KOPT-K1 (cell line): Measurements from ENCODE around the gene NEK8.

Experiments used
- H3K27ac ChIP-seq: fragments of 200-600 bp; sonication (generic); 2 replicates; pipeline ENCODE4 v1.5.1; 2016; ENCODE audit warnings: antibody characterized with exemption, mild to moderate bottlenecking, low read depth, low read length; ENCODE audit not compliant: poor library complexity, severe bottlenecking
- H3K36me3 ChIP-seq: fragments of 200-600 bp; sonication (generic); 2 replicates; pipeline ENCODE4 v1.5.1; 2017; ENCODE audit warnings: antibody characterized with exemption, mild to moderate bottlenecking, low read length, moderate library complexity; ENCODE audit not compliant: insufficient read depth
- H3K9me3 ChIP-seq: fragments of 200-600 bp; sonication (generic); 2 replicates; pipeline ENCODE4 v1.5.1; 2017; ENCODE audit warnings: antibody characterized with exemption, low read length, mild to moderate bottlenecking; ENCODE audit not compliant: insufficient read depth, poor library complexity, severe bottlenecking

Gene NEK8

GRCh38 chr17:28743243-28744103, 14.9 kb downstream of the NEK8 start, which contains the start of gene TRAF4:
TRAF4 (plus strand) TSS chr17:28744011; CDS start chr17:28744113, 102 bp downstream.
- Histone ChIP-seq H3K36me3 (peaks cover 21% of the 10 kb centered on the region), H3K27ac (peak within 1 kb of the TSS; percentile 72), H3K9me3 (no peaks in the 10 kb centered on the region)

DNA sequence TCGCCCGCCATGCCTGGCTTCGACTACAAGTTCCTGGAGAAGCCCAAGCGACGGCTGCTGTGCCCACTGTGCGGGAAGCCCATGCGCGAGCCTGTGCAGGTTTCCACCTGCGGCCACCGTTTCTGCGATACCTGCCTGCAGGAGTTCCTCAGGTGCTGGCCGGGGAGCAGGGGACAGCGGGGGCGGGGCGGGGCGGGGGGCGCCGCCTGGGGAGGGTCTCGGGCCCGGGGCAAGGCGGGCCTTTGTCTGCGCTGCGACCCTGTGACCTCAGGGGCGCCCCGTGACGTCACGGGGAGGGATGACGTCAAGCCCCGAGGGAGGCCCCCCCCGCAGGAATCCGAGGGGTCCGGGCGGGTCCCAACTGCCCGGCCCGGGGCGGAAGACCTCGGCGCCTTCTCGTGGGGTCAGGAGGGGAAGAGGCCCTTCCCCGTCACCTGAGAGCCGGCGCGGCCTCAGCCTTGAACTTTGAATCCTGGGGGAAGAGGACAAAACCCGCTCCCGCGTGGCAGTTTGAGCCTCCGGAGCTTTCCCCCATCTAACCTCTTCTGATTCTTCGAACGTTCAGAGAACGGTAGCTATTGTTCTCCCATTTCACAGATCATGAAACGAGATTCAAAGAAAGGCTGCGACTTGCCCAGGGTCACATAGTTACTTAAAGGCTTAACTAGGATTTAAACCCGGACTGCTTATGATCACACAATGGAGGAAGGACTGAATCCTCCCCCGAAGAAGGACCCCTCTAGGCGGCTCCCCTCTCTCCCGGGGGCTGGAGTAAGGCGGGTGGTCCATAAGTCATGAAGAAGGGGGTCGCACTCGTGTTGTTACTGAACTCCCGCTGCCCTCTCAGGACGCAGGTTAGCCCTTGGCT, 15.8 kb downstream of the NEK8 start:
- Histone ChIP-seq H3K36me3 (peaks cover 30% of the 10 kb centered on the region), H3K27ac (peak overlapping the region; percentile 72)

DNA sequence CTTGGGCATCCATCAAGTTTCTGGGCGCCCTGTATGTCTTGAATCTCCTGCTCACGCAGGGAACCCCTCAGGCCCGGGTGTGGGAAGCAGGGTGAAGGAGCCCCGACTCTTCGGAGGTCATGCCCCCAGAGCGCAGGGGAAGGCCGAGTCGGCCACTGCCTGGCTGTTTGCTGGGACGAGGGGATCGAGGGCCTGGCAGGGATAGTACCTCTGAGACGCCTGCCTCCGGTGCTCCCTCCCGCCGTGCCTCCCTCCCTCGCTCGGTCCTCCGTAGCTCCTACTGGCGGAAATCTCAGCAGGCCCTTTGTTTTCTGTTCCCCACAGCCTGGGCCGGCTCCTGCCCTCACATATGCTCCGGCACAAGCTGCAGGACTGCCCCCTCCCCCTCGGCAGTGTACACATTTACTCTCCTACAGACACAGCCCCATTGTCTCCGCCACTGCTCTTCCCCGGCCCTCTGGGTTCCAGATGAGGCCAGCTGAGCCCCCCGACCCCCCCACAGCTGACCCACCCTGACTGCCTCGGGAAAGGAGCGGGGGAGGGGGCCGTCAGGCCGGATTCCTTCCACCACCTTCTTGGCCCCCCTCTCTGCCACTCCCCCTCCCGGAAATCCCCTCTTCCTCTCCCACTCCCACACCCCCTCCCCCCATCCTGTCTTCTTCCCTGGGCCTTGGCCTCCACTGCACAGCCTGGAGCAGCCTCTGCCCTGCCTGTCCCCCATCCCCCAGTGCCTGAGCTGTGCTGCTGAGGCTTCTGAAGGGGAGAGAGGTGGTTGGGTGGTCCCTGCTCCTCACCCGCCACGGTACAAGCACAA, 16.6 kb downstream of the NEK8 start:
- Histone ChIP-seq H3K27ac (peak overlapping the region; percentile 72), H3K9me3 (no peaks in the 10 kb centered on the region), H3K36me3 (peaks cover 38% of the 10 kb centered on the region)

More for the DNA sequence above, 15.8 kb downstream of the NEK8 start:
- no peaks in the 10 kb centered on the region for H3K9me3 ChIP-seq

GRCh38 chr17:28745786-28746411, 17.3 kb downstream of the NEK8 start:
- Histone ChIP-seq H3K27ac (peak overlapping the region; percentile 72), H3K9me3 (no peaks in the 10 kb centered on the region), H3K36me3 (peaks cover 45% of the 10 kb centered on the region)

- Histone ChIP-seq H3K36me3 (peaks cover 48% of the 10 kb centered on the region), H3K27ac (no peak overlapping the region), H3K9me3 (no peaks in the 10 kb centered on the region)
Measured at GRCh38 chr17:28746611-28747050, 18.0 kb downstream of the NEK8 start.

- no peak overlapping the region for H3K27ac ChIP-seq
- no peaks in the 10 kb centered on the region for H3K9me3 ChIP-seq
- peaks cover 53% of the 10 kb centered on the region for H3K36me3 ChIP-seq
Measured at GRCh38 chr17:28747051-28747691, 18.6 kb downstream of the NEK8 start.

GRCh38 chr17:28747801-28748750, 19.5 kb downstream of the NEK8 start:
- Histone ChIP-seq H3K27ac (no peak overlapping the region), H3K9me3 (no peaks in the 10 kb centered on the region), H3K36me3 (peaks cover 58% of the 10 kb centered on the region)

DNA sequence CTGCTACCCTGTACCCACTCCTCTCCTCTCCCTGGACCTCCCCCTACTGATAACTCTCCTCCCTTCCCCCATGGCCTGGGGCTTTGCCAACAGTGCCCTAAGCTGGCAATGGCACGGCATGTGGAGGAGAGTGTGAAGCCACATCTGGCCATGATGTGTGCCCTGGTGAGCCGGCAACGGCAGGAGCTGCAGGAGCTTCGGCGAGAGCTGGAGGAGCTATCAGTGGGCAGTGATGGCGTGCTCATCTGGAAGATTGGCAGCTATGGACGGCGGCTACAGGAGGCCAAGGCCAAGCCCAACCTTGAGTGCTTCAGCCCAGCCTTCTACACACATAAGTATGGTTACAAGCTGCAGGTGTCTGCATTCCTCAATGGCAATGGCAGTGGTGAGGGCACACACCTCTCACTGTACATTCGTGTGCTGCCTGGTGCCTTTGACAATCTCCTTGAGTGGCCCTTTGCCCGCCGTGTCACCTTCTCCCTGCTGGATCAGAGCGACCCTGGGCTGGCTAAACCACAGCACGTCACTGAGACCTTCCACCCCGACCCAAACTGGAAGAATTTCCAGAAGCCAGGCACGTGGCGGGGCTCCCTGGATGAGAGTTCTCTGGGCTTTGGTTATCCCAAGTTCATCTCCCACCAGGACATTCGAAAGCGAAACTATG, 20.4 kb downstream of the NEK8 start:
- Histone ChIP-seq H3K36me3 (peaks cover 58% of the 10 kb centered on the region), H3K9me3 (no peaks in the 10 kb centered on the region), H3K27ac (no peak overlapping the region)

DNA sequence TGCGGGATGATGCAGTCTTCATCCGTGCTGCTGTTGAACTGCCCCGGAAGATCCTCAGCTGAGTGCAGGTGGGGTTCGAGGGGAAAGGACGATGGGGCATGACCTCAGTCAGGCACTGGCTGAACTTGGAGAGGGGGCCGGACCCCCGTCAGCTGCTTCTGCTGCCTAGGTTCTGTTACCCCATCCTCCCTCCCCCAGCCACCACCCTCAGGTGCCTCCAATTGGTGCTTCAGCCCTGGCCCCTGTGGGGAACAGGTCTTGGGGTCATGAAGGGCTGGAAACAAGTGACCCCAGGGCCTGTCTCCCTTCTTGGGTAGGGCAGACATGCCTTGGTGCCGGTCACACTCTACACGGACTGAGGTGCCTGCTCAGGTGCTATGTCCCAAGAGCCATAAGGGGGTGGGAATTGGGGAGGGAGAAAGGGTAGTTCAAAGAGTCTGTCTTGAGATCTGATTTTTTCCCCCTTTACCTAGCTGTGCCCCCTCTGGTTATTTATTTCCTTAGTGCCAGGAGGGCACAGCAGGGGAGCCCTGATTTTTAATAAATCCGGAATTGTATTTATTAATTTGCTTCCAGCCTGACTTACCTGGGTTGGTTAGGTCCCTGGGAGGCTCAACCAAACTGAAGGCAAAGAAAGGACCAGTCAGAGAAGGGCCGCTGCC, 21.1 kb downstream of the NEK8 start:
- H3K27ac ChIP-seq: no peak overlapping the region
- no peaks in the 10 kb centered on the region for H3K9me3 ChIP-seq
- H3K36me3 ChIP-seq: peaks cover 58% of the 10 kb centered on the region

- Histone ChIP-seq H3K36me3 (peaks cover 59% of the 10 kb centered on the region), H3K27ac (no peak overlapping the region), H3K9me3 (no peaks in the 10 kb centered on the region)
Measured at GRCh38 chr17:28750178-28751047, 21.8 kb downstream of the NEK8 start.

GRCh38 chr17:28751600-28752366, 23.2 kb downstream of the NEK8 start:
- Histone ChIP-seq H3K27ac (no peak overlapping the region), H3K36me3 (peaks cover 62% of the 10 kb centered on the region), H3K9me3 (no peaks in the 10 kb centered on the region)
